ENCODE results near the gene CDKN2D. TPM values are rescaled to one million over a fixed set of nuclear protein-coding genes. Genes with fewer than 3 reads are reported as not detected.

The CDKN2D gene
- 4.8 and 5.9 TPM in 2 replicates for total RNA-seq

GRCh38 chr19:10568826-10569651, at the start of gene CDKN2D:
CDKN2D (minus strand) TSS chr19:10568979; CDS start chr19:10568653, 326 bp downstream.

GRCh38 chr19:10587022-10587838, 18.5 kb upstream of the CDKN2D start, which contains the start of gene AP1M2:
AP1M2 (minus strand) TSS chr19:10587312; CDS start chr19:10587231, 81 bp downstream.

GRCh38 chr19:10565567-10566407, 3.0 kb downstream of the CDKN2D start, which contains the start of gene KRI1:
KRI1 (minus strand) TSS chr19:10566010; CDS start chr19:10565999, 11 bp downstream.

GRCh38 chr19:10543420-10544241, 25.1 kb downstream of the CDKN2D start, which contains the start of gene ATG4D:
ATG4D (plus strand) TSS chr19:10543904; CDS start chr19:10544091, 187 bp downstream.

GRCh38 chr19:10517361-10517759, 51.4 kb downstream of the CDKN2D start, which contains the start of gene S1PR5:
S1PR5 (minus strand) TSS chr19:10517447; CDS start chr19:10515011, 2,436 bp downstream.

Small RNA genes lying within 50 kb of the gene (small RNA-seq; reads per million reads assigned to genes)
- not detected for gene MIR1238
- gene RNU7-140P, result not detected

Other genes starting within 250 kb of the CDKN2D start
- gene RAVER1, start 235.4 kb downstream of the CDKN2D start, total RNA-seq, result 6.2 and 14.1 TPM in 2 replicates
- 8.4 and 11.4 TPM in 2 replicates for gene ICAM3, start 229.4 kb downstream of the CDKN2D start, total RNA-seq
- 63.9 and 75.5 TPM in 2 replicates for gene TYK2, start 188.4 kb downstream of the CDKN2D start, total RNA-seq
- 153 and 160 TPM in 2 replicates for gene CDC37, start 165.4 kb downstream of the CDKN2D start, total RNA-seq
- gene PDE4A, start 148.4 kb downstream of the CDKN2D start, total RNA-seq, result 5.1 and 6.1 TPM in 2 replicates
- gene KEAP1, start 65.6 kb downstream of the CDKN2D start, total RNA-seq, result 65.4 and 67.6 TPM in 2 replicates
- gene S1PR5, start 51.5 kb downstream of the CDKN2D start, total RNA-seq, result 0.20 and 0.37 TPM in 2 replicates
- gene ATG4D, start 25.1 kb downstream of the CDKN2D start, total RNA-seq, result 13.3 and 14.3 TPM in 2 replicates
- 8.8 and 10.8 TPM in 2 replicates for gene KRI1, start 3.0 kb downstream of the CDKN2D start, total RNA-seq
- not detected in 2 replicates for gene AP1M2, start 18.3 kb upstream of the CDKN2D start, total RNA-seq
- gene SLC44A2, start 56.6 kb upstream of the CDKN2D start, total RNA-seq, result 10.4 and 13.6 TPM in 2 replicates
- gene ILF3, start 85.4 kb upstream of the CDKN2D start, total RNA-seq, result 133 and 210 TPM in 2 replicates
- gene QTRT1, start 132.5 kb upstream of the CDKN2D start, total RNA-seq, result 45.0 and 50.0 TPM in 2 replicates
- 110 and 121 TPM in 2 replicates for gene DNM2, start 149.1 kb upstream of the CDKN2D start, total RNA-seq